GM19351 (cell line): ENCODE results near the gene NNT.
"Not testable (repeated sequence)": the region's sequence is repeated elsewhere in the genome, so short reads cannot be mapped to it uniquely, and the experiment has no call there.

ENCODE experiments used
- ATAC-seq: cut with Tn5 transposase; IDR thresholded peaks from one replicate; pipeline ENCODE4 v1.9.1; 2021; ENCODE audit warnings: mild to moderate bottlenecking, moderate library complexity; ENCODE audit not compliant: unreplicated experiment

Gene NNT

GRCh38 chr5:43663916-43664315, 60.9 kb downstream of the NNT start:
- no peak for ATAC-seq

- ATAC-seq = no peak
These were observed 61.6 kb downstream of the NNT start for GRCh38 chr5:43664501-43665040.

GRCh38 chr5:43665749-43666148, 62.8 kb downstream of the NNT start:
- not testable (repeated sequence) for ATAC-seq

- not testable (repeated sequence) for ATAC-seq
These were observed 63.7 kb downstream of the NNT start for GRCh38 chr5:43666728-43667127.

GRCh38 chr5:43667379-43667778, 64.4 kb downstream of the NNT start:
- ATAC-seq = not testable (repeated sequence)

- ATAC-seq = no peak
These were observed 71.6 kb downstream of the NNT start for GRCh38 chr5:43674536-43674935.

GRCh38 chr5:43675357-43675756, 72.4 kb downstream of the NNT start:
- ATAC-seq = no peak

GRCh38 chr5:43676083-43676840, 73.3 kb downstream of the NNT start:
- ATAC-seq = no peak

- no peak for ATAC-seq
These were observed 74.3 kb downstream of the NNT start for GRCh38 chr5:43677253-43677652.

- no peak for ATAC-seq
These were observed 76.2 kb downstream of the NNT start for GRCh38 chr5:43679214-43679613.

- no peak for ATAC-seq
These were observed 77.3 kb downstream of the NNT start for GRCh38 chr5:43680286-43680685.

GRCh38 chr5:43683884-43684471, 81.0 kb downstream of the NNT start:
- no peak for ATAC-seq

- ATAC-seq = no peak
These were observed 82.4 kb downstream of the NNT start for GRCh38 chr5:43685252-43685950.

- ATAC-seq = no peak
These were observed 84.3 kb downstream of the NNT start for GRCh38 chr5:43687275-43687674.

- ATAC-seq = no peak
These were observed 88.3 kb downstream of the NNT start for GRCh38 chr5:43691275-43691674.

- ATAC-seq = no peak
These were observed 88.9 kb downstream of the NNT start for GRCh38 chr5:43691893-43692292.

- ATAC-seq = no peak
These were observed 90.4 kb downstream of the NNT start for GRCh38 chr5:43693411-43693810.

- ATAC-seq = no peak
These were observed 91.0 kb downstream of the NNT start for GRCh38 chr5:43694027-43694426.

- not testable (repeated sequence) for ATAC-seq
These were observed 93.5 kb downstream of the NNT start for GRCh38 chr5:43696444-43696843.

- ATAC-seq = no peak
These were observed 96.9 kb downstream of the NNT start for GRCh38 chr5:43699910-43700309.

GRCh38 chr5:43700601-43701000, 97.6 kb downstream of the NNT start:
- no peak for ATAC-seq

- no peak for ATAC-seq
These were observed 98.2 kb downstream of the NNT start for GRCh38 chr5:43701227-43701626.
